Muscle of back (tissue), 11 donors: Measurements from ENCODE around the gene ITGB7. TPM values are rescaled to one million over a fixed set of nuclear protein-coding genes. Genes with fewer than 3 reads are reported as not detected.

Source experiments
- DNase-seq, 3 donors: peaks; one replicate each; pipeline versions ENCODE4 v3.0.0 to v3.0.0-alpha.2; 2013
- polyA plus RNA-seq, 10 donors: library from polyadenylated mRNA; unstranded; fragments of 120-200 nt; gene quantifications; one replicate each; pipeline ENCODE4 v1.2.1, GENCODE V29; 2013; ENCODE audit not compliant: insufficient read length in 10 of 10

The ITGB7 gene
- polyA plus RNA-seq, 10 donors = 0.46 to 5.6 (median 0.93) TPM

DNA sequence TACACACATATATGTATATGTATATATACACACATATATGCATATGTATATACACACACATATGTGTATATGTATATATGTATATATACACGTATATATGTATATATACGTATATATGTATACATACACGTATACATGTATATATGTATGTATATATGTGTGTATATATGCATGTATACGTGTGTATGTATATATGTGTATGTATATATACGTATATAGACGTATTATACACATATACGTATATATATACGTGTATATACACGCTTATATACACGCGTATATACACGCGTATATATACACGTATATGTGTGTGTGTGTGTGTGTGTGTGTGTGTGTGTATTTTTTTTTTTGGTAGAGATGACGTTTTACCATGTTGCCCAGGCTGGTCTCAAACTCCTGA is 59.4 kb downstream of the ITGB7 start:
- DNase-seq = no peak

DNA sequence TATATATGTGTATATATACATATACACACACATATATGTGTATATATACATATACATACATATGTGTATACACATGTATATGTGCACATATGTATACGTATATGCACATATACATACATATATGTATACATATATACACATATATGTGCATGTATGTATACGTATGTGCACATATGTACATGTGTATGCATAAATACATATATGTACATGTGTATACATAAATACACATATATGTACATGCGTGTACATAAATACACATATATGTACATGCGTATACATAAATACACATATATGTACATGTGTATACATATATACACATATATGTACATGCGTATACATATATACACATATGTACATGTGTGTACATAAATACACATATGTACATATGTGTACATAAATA is 59.9 kb downstream of the ITGB7 start:
- no peak for DNase-seq

DNA sequence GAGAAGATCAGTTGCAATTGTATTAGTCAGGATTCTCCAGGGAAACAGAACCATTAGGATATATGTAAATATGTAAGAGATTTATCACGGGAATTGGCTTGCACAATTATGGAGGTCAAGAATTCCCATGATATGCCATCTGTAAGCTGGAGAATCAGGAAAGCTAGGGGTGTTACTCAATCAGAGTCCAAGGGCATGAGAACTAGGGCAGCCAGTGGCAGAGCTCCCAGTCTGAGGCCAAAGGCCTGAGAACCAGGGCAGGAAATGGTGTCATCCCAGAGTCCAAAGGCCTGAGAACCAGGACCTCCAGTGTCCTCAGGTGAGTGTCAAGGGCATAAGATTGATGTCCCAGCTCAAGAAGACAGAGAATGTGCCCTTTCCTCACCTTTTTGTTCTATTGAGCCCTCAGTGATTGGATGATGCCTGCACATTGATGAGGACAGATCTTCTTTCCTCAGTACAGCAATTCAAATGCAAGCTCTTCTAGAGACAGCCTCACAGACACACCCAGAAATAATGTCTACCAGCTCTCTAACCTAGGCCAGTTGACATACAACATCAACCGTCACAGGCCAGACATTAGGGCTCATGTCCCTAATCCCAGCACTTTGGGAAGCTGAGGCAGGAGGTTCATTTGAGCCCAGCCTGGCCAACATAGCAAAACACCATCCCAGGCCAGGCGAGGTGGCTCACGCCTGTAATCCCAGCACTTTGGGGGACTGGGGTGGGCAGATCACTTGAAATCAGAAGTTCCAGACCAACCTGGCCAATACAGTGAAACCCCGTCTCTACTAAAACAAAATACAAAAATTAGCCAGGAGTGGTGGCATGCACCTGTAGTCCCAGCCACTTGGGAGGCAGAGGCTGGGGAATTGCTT is 61.4 kb downstream of the ITGB7 start:
- DNase-seq = no peak

DNA sequence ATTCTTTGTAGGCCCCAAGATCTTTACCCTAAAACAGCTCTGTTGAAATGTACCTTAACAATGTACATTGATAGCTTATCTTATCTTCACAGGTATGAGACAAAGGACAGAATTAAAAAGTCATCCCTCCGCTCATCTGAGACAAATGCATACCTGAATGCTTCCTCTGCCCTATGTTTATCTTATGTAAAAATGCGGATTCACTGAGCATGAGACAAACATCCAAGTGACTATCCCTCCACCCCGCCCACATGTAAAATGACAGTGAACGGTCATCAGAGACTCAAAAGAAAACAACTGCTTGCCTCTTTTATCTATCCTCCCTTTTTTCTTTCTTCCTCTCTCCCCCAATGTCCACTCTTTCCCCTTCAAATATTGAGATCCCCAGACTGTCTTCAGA is 63.7 kb downstream of the ITGB7 start:
- no peak for DNase-seq

Other genes starting within 250 kb of the ITGB7 start
- gene EIF4B, start 200.8 kb downstream of the ITGB7 start, polyA plus RNA-seq = 100 to 1,000 TPM; 357 to 476 (median 416) TPM
- 100 to 1,000 TPM in 3 of 10 donors, 10 to 100 TPM in 7; 60.2 to 137 (median 84.2) TPM for gene TNS2, start 157.2 kb downstream of the ITGB7 start, polyA plus RNA-seq
- 10 to 100 TPM; 15.9 to 22.3 (median 18.3) TPM for gene SPRYD3, start 127.9 kb downstream of the ITGB7 start, polyA plus RNA-seq
- 100 to 1,000 TPM in 6 of 10 donors, 10 to 100 TPM in 4; 39.4 to 236 (median 105) TPM for gene IGFBP6, start 109.6 kb downstream of the ITGB7 start, polyA plus RNA-seq
- gene SOAT2, start 103.8 kb downstream of the ITGB7 start, polyA plus RNA-seq = under 1 TPM in 8 of 10 donors, not detected in 2; 0.12 to 0.45 (median 0.22) TPM
- 10 to 100 TPM; 25.0 to 36.7 (median 28.3) TPM for gene ZNF740, start 26.5 kb downstream of the ITGB7 start, polyA plus RNA-seq
- 10 to 100 TPM; 18.5 to 75.7 (median 28.7) TPM for gene CSAD, start 26.3 kb downstream of the ITGB7 start, polyA plus RNA-seq
- 10 to 100 TPM; 17.8 to 45.7 (median 26.1) TPM for gene RARG, start 25.0 kb upstream of the ITGB7 start, polyA plus RNA-seq
- 1 to 10 TPM; 3.6 to 8.6 (median 5.2) TPM for gene ESPL1, start 61.0 kb upstream of the ITGB7 start, polyA plus RNA-seq
- gene PFDN5, start 88.3 kb upstream of the ITGB7 start, polyA plus RNA-seq = 100 to 1,000 TPM; 481 to 551 (median 501) TPM
- 10 to 100 TPM; 30.5 to 40.3 (median 33.3) TPM for gene MYG1, start 92.4 kb upstream of the ITGB7 start, polyA plus RNA-seq
- gene AAAS, start 114.4 kb upstream of the ITGB7 start, polyA plus RNA-seq = 10 to 100 TPM; 44.1 to 68.4 (median 49.4) TPM
- under 1 TPM in 5 of 10 donors, not detected in 5; 0.10 to 0.22 (median 0.20) TPM for gene SP7, start 129.1 kb upstream of the ITGB7 start, polyA plus RNA-seq
- 10 to 100 TPM; 31.0 to 46.7 (median 40.0) TPM for gene SP1, start 172.9 kb upstream of the ITGB7 start, polyA plus RNA-seq
- under 1 TPM in 2 of 10 donors, not detected in 8; 0.28 to 0.60 TPM for gene AMHR2, start 216.6 kb upstream of the ITGB7 start, polyA plus RNA-seq
- gene PRR13, start 234.5 kb upstream of the ITGB7 start, polyA plus RNA-seq = 10 to 100 TPM; 39.2 to 58.4 (median 49.0) TPM
- gene PCBP2, start 244.9 kb upstream of the ITGB7 start, polyA plus RNA-seq = 100 to 1,000 TPM; 505 to 651 (median 595) TPM